OCI-LY7 (cell line): ENCODE data around the gene KHK. TPM values are rescaled to one million over a fixed set of nuclear protein-coding genes. Genes with fewer than 3 reads are reported as not detected.

Source experiments
- BruUV-seq: library from RNA; stranded (reverse); fragments of 400-500 nt; replicated peaks from 2 replicates; lab custom pipeline; 2021; lab: Mats Ljungman, UMichigan
- CTCF ChIA-PET: fragments of 300-600 bp; sonication (Branson Sonifier 250); formaldehyde crosslinking; loops from one replicate; lab custom pipeline; 2022; ENCODE audit warnings: antibody characterized with exemption; ENCODE audit not compliant: unreplicated experiment; lab: Charles Lee
- POLR2A ChIA-PET: fragments of 300-600 bp; sonication (Branson Sonifier 250); formaldehyde crosslinking; loops from one replicate; lab custom pipeline; 2022; ENCODE audit warnings: antibody characterized with exemption; lab: Charles Lee
- DNase-seq: peaks from one replicate; pipeline ENCODE4 v3.0.0-alpha.2; 2015; ENCODE audit warnings: low spot score
- H2AFZ ChIP-seq: fragments of 200-600 bp; sonication (generic), shearing (Covaris generic); 2 replicates; pipeline ENCODE4 v1.6.1; 2014; ENCODE audit warnings: mild to moderate bottlenecking, antibody characterized with exemption, low read length, moderate library complexity
- H3K27ac ChIP-seq: fragments of 200-600 bp; sonication (generic); 2 replicates; pipeline ENCODE4 v1.5.1; 2014; ENCODE audit warnings: mixed run types, low read depth, mild to moderate bottlenecking, moderate library complexity, low read length, inconsistent platforms; ENCODE audit not compliant: poor library complexity, severe bottlenecking
- H3K36me3 ChIP-seq: fragments of 200-600 bp; sonication (generic); 2 replicates; pipeline ENCODE4 v1.6.1; 2014; ENCODE audit warnings: mild to moderate bottlenecking, antibody characterized with exemption, low read length, moderate library complexity, mixed read lengths; ENCODE audit not compliant: insufficient read depth
- H3K4me1 ChIP-seq: fragments of 200-600 bp; sonication (generic); 2 replicates; pipeline ENCODE4 v1.5.1; 2014; ENCODE audit warnings: mild to moderate bottlenecking, low read length; ENCODE audit not compliant: insufficient read depth, poor library complexity, severe bottlenecking
- H3K4me2 ChIP-seq: fragments of 200-600 bp; sonication (generic); 2 replicates; pipeline ENCODE4 v1.6.1; 2014; ENCODE audit warnings: mild to moderate bottlenecking, low read length
- H3K4me3 ChIP-seq: fragments of 200-600 bp; sonication (generic); 2 replicates; pipeline ENCODE4 v1.5.1; 2014; ENCODE audit warnings: mild to moderate bottlenecking, low read depth, low read length; ENCODE audit not compliant: poor library complexity, severe bottlenecking
- H3K79me2 ChIP-seq: fragments of 200-600 bp; sonication (generic); 2 replicates; pipeline ENCODE4 v1.6.1; 2016; ENCODE audit warnings: low read depth, mild to moderate bottlenecking, low read length, moderate library complexity, mixed read lengths; ENCODE audit not compliant: insufficient read depth
- H3K9me2 ChIP-seq: fragments of 200-600 bp; sonication (generic); 2 replicates; pipeline ENCODE4 v1.6.1; 2016; ENCODE audit warnings: mild to moderate bottlenecking, low read length, mixed read lengths; ENCODE audit not compliant: insufficient read depth
- H3K9me3 ChIP-seq: fragments of 200-600 bp; sonication (generic); 2 replicates; pipeline ENCODE4 v1.6.1; 2014; ENCODE audit warnings: mild to moderate bottlenecking, mixed run types, low read length, mixed read lengths
- H4K20me1 ChIP-seq: fragments of 200-600 bp; sonication (generic); 2 replicates; pipeline ENCODE4 v1.6.1; 2014; ENCODE audit warnings: mild to moderate bottlenecking, antibody characterized with exemption, low read length, moderate library complexity, mixed read lengths; ENCODE audit not compliant: insufficient read depth
- CTCF ChIP-seq: fragments of 200-600 bp; sonication (generic); conservative IDR thresholded peaks from 2 replicates; pipeline ENCODE4 v1.5.1; 2014; ENCODE audit warnings: mild to moderate bottlenecking, antibody characterized with exemption, low read length, moderate library complexity, mixed read lengths
- EZH2phosphoT487 ChIP-seq: fragments of 200-600 bp; sonication (generic); IDR thresholded peaks from 2 replicates; pipeline ENCODE4 v1.6.1; 2018; ENCODE audit warnings: low read depth, borderline replicate concordance, mild to moderate bottlenecking, mixed run types, antibody characterized with exemption, low read length, moderate library complexity, mixed read lengths
- intact Hi-C: fragments of 100-400 bp; cut with micrococcal nuclease; formaldehyde crosslinking; loops from one replicate; pipeline ENCODE4 v1.10.0; 2022; ENCODE audit not compliant: unreplicated experiment
- total RNA-seq, 2 experiments: library from RNA; depleted of rRNA in 1 of 2; stranded (reverse); fragments of >200 nt in 1 of 2; shearing (Covaris generic) in 1 of 2; gene quantifications; 2 replicates each; pipeline ENCODE4 v1.2.3, GENCODE V29; 2014 to 2022

KHK gene
- total RNA-seq, 2 experiments from 2014 or later: 9.7 to 17.9 TPM

- Histone ChIP-seq H3K4me1 (peaks cover 6% of the 10 kb centered on the region), H3K36me3 (peaks cover 74% of the 10 kb centered on the region), H3K4me2 (no peak overlapping the region), H3K9me2 (no peaks in the 10 kb centered on the region), H3K4me3 (no peak overlapping the region), H3K79me2 (peaks cover 13% of the 10 kb centered on the region; the same call in 1 of the 2 replicates), H3K27ac (no peak overlapping the region), H3K9me3 (no peaks in the 10 kb centered on the region), H2AFZ (no peak overlapping the region), H4K20me1 (0 out of 2 replicates have a peak, but pooled peaks cover 4% of the 10 kb centered on the region)
- ChIA-PET CTCF (no interaction called here), POLR2A (no interaction called here)
- DNase-seq: no peak
- intact Hi-C loops: no loop called here
- TF ChIP-seq CTCF (no peak), EZH2phosphoT487 (no peak)
- no TSS peak for BruUV-seq
These were observed 21.4 kb upstream of the KHK start for GRCh38 chr2:27065128-27065527.

GRCh38 chr2:27067385-27067784, 19.2 kb upstream of the KHK start:
- CTCF ChIA-PET: no interaction called here
- TF ChIP-seq CTCF: no peak
- TF ChIP-seq EZH2phosphoT487: no peak
- intact Hi-C loops: no loop called here

GRCh38 chr2:27069436-27069835, 17.1 kb upstream of the KHK start:
- Histone ChIP-seq H3K79me2 (peaks cover 26% of the 10 kb centered on the region), H3K4me3 (no peak overlapping the region), H3K9me3 (no peaks in the 10 kb centered on the region), H3K36me3 (peaks cover 57% of the 10 kb centered on the region), H3K4me2 (peak overlapping the region; percentile 89; the same call in 1 of the 2 replicates), H2AFZ (no peak overlapping the region), H3K9me2 (no peaks in the 10 kb centered on the region), H4K20me1 (0 out of 2 replicates have a peak, but pooled peaks cover 4% of the 10 kb centered on the region), H3K27ac (no peak overlapping the region), H3K4me1 (peaks cover 36% of the 10 kb centered on the region)
- TF ChIP-seq CTCF: no peak
- TF ChIP-seq EZH2phosphoT487: no peak
- DNase-seq: no peak
- POLR2A ChIA-PET: interaction anchor here (0.7 kb wide), 1 partner anchor 181 kb away, joined by 3 read pairs; no protein-coding TSS in a partner anchor
- intact Hi-C loops: no loop called here
- CTCF ChIA-PET: no interaction called here
- no TSS peak for BruUV-seq

More at GRCh38 chr2:27067385-27067784, 19.2 kb upstream of the KHK start:
- Histone ChIP-seq H3K9me3 (no peaks in the 10 kb centered on the region), H3K4me3 (no peak overlapping the region), H4K20me1 (0 out of 2 replicates have a peak, but pooled peaks cover 4% of the 10 kb centered on the region), H3K4me1 (peaks cover 16% of the 10 kb centered on the region), H3K4me2 (no peak overlapping the region), H3K9me2 (no peaks in the 10 kb centered on the region), H3K36me3 (peaks cover 67% of the 10 kb centered on the region), H3K27ac (no peak overlapping the region), H2AFZ (no peak overlapping the region), H3K79me2 (peaks cover 26% of the 10 kb centered on the region)
- POLR2A ChIA-PET: interaction anchor here (1.0 kb wide), 1 partner anchor 9 kb away, joined by 3 read pairs; no protein-coding TSS in a partner anchor
- DNase-seq: no peak
- no TSS peak for BruUV-seq
